Neural progenitor cell (in vitro differentiated cells): ENCODE results near the gene WIPF3. TPM values are rescaled to one million over a fixed set of nuclear protein-coding genes. Genes with fewer than 3 reads are reported as not detected.

ENCODE experiments used
- DNase-seq: peaks from one replicate; pipeline ENCODE4 v3.0.0-alpha.2; 2016; ENCODE audit warnings: low spot score
- H2AFZ ChIP-seq: fragments of 200-600 bp; sonication (generic); replicated peaks from 2 replicates; pipeline ENCODE4 v1.6.1; 2016; ENCODE audit warnings: antibody characterized with exemption
- H3F3A ChIP-seq: fragments of 200-600 bp; sonication (generic); 2 replicates; pipeline ENCODE4 v1.6.1; 2016; ENCODE audit warnings: antibody characterized with exemption, low read depth
- H3K27ac ChIP-seq: fragments of 200-600 bp; sonication (generic); 2 replicates; pipeline ENCODE4 v1.5.1; 2016; ENCODE audit warnings: mild to moderate bottlenecking
- H3K27me3 ChIP-seq: fragments of 200-600 bp; sonication (generic); 2 replicates; pipeline ENCODE4 v1.6.1; 2016; ENCODE audit warnings: mild to moderate bottlenecking, moderate library complexity
- H3K36me3 ChIP-seq: fragments of 200-600 bp; sonication (generic); 2 replicates; pipeline ENCODE4 v1.5.1; 2016
- H3K4me1 ChIP-seq: fragments of 200-600 bp; sonication (generic); 2 replicates; pipeline ENCODE4 v1.6.1; 2016; ENCODE audit warnings: mixed run types
- H3K4me2 ChIP-seq: fragments of 200-600 bp; sonication (generic); 2 replicates; pipeline ENCODE4 v1.6.1; 2016
- H3K4me3 ChIP-seq: fragments of 200-600 bp; sonication (generic); 2 replicates; pipeline ENCODE4 v1.5.1; 2016
- H3K79me2 ChIP-seq: fragments of 200-600 bp; sonication (generic); 2 replicates; pipeline ENCODE4 v1.6.1; 2016; ENCODE audit warnings: low read depth
- H3K9ac ChIP-seq: fragments of 200-600 bp; sonication (generic); 2 replicates; pipeline ENCODE4 v1.6.1; 2016
- H3K9me3 ChIP-seq: fragments of 200-600 bp; sonication (generic); 2 replicates; pipeline ENCODE4 v1.5.1; 2016; ENCODE audit warnings: low read depth
- H4K20me1 ChIP-seq: fragments of 200-600 bp; sonication (generic); 2 replicates; pipeline ENCODE4 v1.6.1; 2016; ENCODE audit warnings: low read depth
- H3K27ac Mint-ChIP-seq: 3 replicates; pipeline ENCODE4 v1.8.0; 2021; ENCODE audit warnings: mixed read lengths
- H3K27me3 Mint-ChIP-seq: 2 replicates; pipeline ENCODE4 v1.8.0; 2022; ENCODE audit warnings: low read depth, mild to moderate bottlenecking, inconsistent platforms, moderate library complexity, mixed read lengths; ENCODE audit not compliant: insufficient read depth
- H3K36me3 Mint-ChIP-seq: 3 replicates; pipeline ENCODE4 v1.8.0; 2021; ENCODE audit warnings: mixed read lengths
- H3K4me1 Mint-ChIP-seq: 3 replicates; pipeline ENCODE4 v1.8.0; 2021; ENCODE audit warnings: mixed read lengths
- H3K4me3 Mint-ChIP-seq: 3 replicates; pipeline ENCODE4 v1.8.0; 2021; ENCODE audit warnings: mild to moderate bottlenecking, moderate library complexity, mixed read lengths
- H3K9me3 Mint-ChIP-seq: 3 replicates; pipeline ENCODE4 v1.8.0; 2020; ENCODE audit warnings: mixed read lengths
- CTCF ChIP-seq: fragments of 200-600 bp; sonication (generic); IDR thresholded peaks from 2 replicates; pipeline ENCODE4 v1.5.1; 2017; ENCODE audit warnings: antibody characterized with exemption, mild to moderate bottlenecking
- EZH2 ChIP-seq: fragments of 200-600 bp; sonication (generic); IDR thresholded peaks from 2 replicates; pipeline ENCODE4 v1.6.1; 2017; ENCODE audit warnings: antibody characterized with exemption, mild to moderate bottlenecking, moderate library complexity
- EZH2phosphoT487 ChIP-seq: fragments of 200-600 bp; sonication (generic); IDR thresholded peaks from 2 replicates; pipeline ENCODE4 v1.6.1; 2017; ENCODE audit warnings: antibody characterized with exemption
- total RNA-seq: library from RNA; depleted of rRNA; stranded (reverse); fragments of >200 nt; gene quantifications from 2 replicates; pipeline ENCODE4 v1.2.3, GENCODE V29; 2015; ENCODE audit warnings: low replicate concordance

Gene WIPF3
- total RNA-seq, 1 donor from 2014 or later, result 5.2 TPM

GRCh38 chr7:29779017-29779416 is 27.3 kb upstream of the WIPF3 start:
- TF ChIP-seq EZH2phosphoT487 (no peak), CTCF (no peak)
- H3K9ac ChIP-seq, result no peak overlapping the region
- H3K4me3 ChIP-seq, result no peak overlapping the region
- no peaks in the 10 kb centered on the region for H3K36me3 ChIP-seq
- Mint-ChIP-seq H3K4me3 (no peak overlapping the region), H3K4me1 (no peaks in the 10 kb centered on the region), H3K36me3 (no peaks in the 10 kb centered on the region), H3K27ac (no peak overlapping the region), H3K9me3 (peaks cover 11% of the 10 kb centered on the region), H3K27me3 (peaks cover 5% of the 10 kb centered on the region)
- H3K79me2 ChIP-seq, result no peaks in the 10 kb centered on the region
- H3K9me3 ChIP-seq, result no peaks in the 10 kb centered on the region
- H3K27ac ChIP-seq, result no peak overlapping the region
- H2AFZ ChIP-seq, result no peak overlapping the region
- DNase-seq, result no peak
- peaks cover 5% of the 10 kb centered on the region for H3K27me3 ChIP-seq
- H3K4me2 ChIP-seq, result no peak overlapping the region
- H3K4me1 ChIP-seq, result no peaks in the 10 kb centered on the region
- no peaks in the 10 kb centered on the region for H4K20me1 ChIP-seq
- no peaks in the 10 kb centered on the region for H3F3A ChIP-seq

DNA sequence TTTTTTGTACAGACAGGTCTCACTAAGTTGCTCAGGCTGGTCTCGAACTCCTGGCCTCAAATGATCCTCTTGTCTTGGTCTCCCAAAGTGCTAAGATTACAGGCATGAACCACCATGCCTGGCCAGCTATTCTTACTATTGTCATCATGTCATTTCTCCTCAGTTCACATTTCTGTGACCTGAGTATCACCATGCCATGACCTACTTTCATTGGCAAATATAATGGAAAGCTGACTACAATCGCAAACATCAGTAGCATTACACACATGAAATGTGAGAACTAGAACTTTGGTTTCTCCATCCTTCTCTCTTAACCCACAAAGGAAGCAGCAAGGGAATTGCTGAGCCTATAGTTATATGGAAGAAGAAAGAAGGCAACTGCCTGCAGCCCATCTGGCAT is 26.0 kb upstream of the WIPF3 start:
- H3F3A ChIP-seq, result no peaks in the 10 kb centered on the region
- Mint-ChIP-seq H3K27ac (no peak overlapping the region), H3K36me3 (no peaks in the 10 kb centered on the region), H3K4me3 (no peak overlapping the region), H3K9me3 (peaks cover 7% of the 10 kb centered on the region), H3K27me3 (peaks cover 2% of the 10 kb centered on the region), H3K4me1 (no peaks in the 10 kb centered on the region)
- H3K27me3 ChIP-seq, result peaks cover 5% of the 10 kb centered on the region
- H3K9me3 ChIP-seq, result no peaks in the 10 kb centered on the region
- no peaks in the 10 kb centered on the region for H4K20me1 ChIP-seq
- TF ChIP-seq EZH2phosphoT487, result no peak
- no peak for TF ChIP-seq CTCF
- no peak for TF ChIP-seq EZH2
- no peaks in the 10 kb centered on the region for H3K79me2 ChIP-seq
- no peak overlapping the region for H3K4me3 ChIP-seq
- no peak for DNase-seq
- H3K27ac ChIP-seq, result no peak overlapping the region
- no peaks in the 10 kb centered on the region for H3K4me1 ChIP-seq
- H3K4me2 ChIP-seq, result no peak overlapping the region
- H2AFZ ChIP-seq, result no peak overlapping the region
- no peaks in the 10 kb centered on the region for H3K36me3 ChIP-seq
- H3K9ac ChIP-seq, result no peak overlapping the region

- peaks cover 8% of the 10 kb centered on the region for H3K27me3 Mint-ChIP-seq
- no peaks in the 10 kb centered on the region for H3F3A ChIP-seq
- H3K4me1 ChIP-seq, result no peaks in the 10 kb centered on the region
- no peaks in the 10 kb centered on the region for H3K36me3 ChIP-seq
- H4K20me1 ChIP-seq, result no peaks in the 10 kb centered on the region
- H3K27me3 ChIP-seq, result no peaks in the 10 kb centered on the region
- H3K4me1 Mint-ChIP-seq, result no peaks in the 10 kb centered on the region
- H3K4me3 Mint-ChIP-seq, result no peak overlapping the region
- H3K79me2 ChIP-seq, result no peaks in the 10 kb centered on the region
- H3K36me3 Mint-ChIP-seq, result no peaks in the 10 kb centered on the region
- no peak overlapping the region for H3K4me2 ChIP-seq
- DNase-seq, result no peak
- H3K9me3 Mint-ChIP-seq, result peaks cover 7% of the 10 kb centered on the region
- TF ChIP-seq CTCF (no peak), EZH2 (no peak), EZH2phosphoT487 (no peak)
- H3K4me3 ChIP-seq, result no peak overlapping the region
- H3K27ac ChIP-seq, result no peak overlapping the region
- H2AFZ ChIP-seq, result no peak overlapping the region
- H3K9me3 ChIP-seq, result no peaks in the 10 kb centered on the region
- no peak overlapping the region for H3K27ac Mint-ChIP-seq
- no peak overlapping the region for H3K9ac ChIP-seq
Observed at GRCh38 chr7:29783671-29784070, 22.6 kb upstream of the WIPF3 start.

GRCh38 chr7:29793507-29793906 is 12.8 kb upstream of the WIPF3 start:
- peak; percentile 33 for DNase-seq
- Histone ChIP-seq H2AFZ (no peak overlapping the region), H3K9me3 (no peaks in the 10 kb centered on the region), H3K27me3 (no peaks in the 10 kb centered on the region), H3K4me3 (no peak overlapping the region), H3K9ac (no peak overlapping the region), H3K79me2 (no peaks in the 10 kb centered on the region), H3K4me1 (peaks cover 23% of the 10 kb centered on the region), H3K27ac (peak overlapping the region; percentile 30), H3F3A (peaks cover 14% of the 10 kb centered on the region), H4K20me1 (no peaks in the 10 kb centered on the region), H3K4me2 (peak overlapping the region; percentile 52), H3K36me3 (no peaks in the 10 kb centered on the region)
- no peaks in the 10 kb centered on the region for H3K9me3 Mint-ChIP-seq
- H3K27me3 Mint-ChIP-seq, result peaks cover 3% of the 10 kb centered on the region
- no peak overlapping the region for H3K27ac Mint-ChIP-seq
- H3K4me3 Mint-ChIP-seq, result no peak overlapping the region
- no peak for TF ChIP-seq CTCF
- TF ChIP-seq EZH2, result no peak
- TF ChIP-seq EZH2phosphoT487, result no peak
- no peaks in the 10 kb centered on the region for H3K36me3 Mint-ChIP-seq
- peaks cover 2% of the 10 kb centered on the region for H3K4me1 Mint-ChIP-seq
